DND-41 (cell line): ENCODE data around the gene FUT6.
"Not testable (repeated sequence)": the region's sequence is repeated elsewhere in the genome, so short reads cannot be mapped to it uniquely, and the experiment has no call there.

Experiments used
- ATAC-seq: fragments of 200-7000 bp; cut with Tn5 transposase; 3 replicates; pipeline ENCODE4 v1.9.1; 2021; ENCODE audit warnings: low read depth; ENCODE audit not compliant: insufficient read depth
- DNase-seq: peaks from one replicate; pipeline ENCODE4 v3.0.0-alpha.2; 2020
- H2AFZ ChIP-seq: 2 replicates; pipeline ENCODE4 v1.6.0; 2012; ENCODE audit warnings: low read depth, low read length
- H3K27ac ChIP-seq: 2 replicates; pipeline ENCODE4 v1.5.1; 2012; ENCODE audit warnings: low read length, inconsistent platforms
- H3K27me3 ChIP-seq: fragments of 200-600 bp; sonication (generic); 2 replicates; pipeline ENCODE4 v1.6.0; 2012; ENCODE audit warnings: low read length, mild to moderate bottlenecking, inconsistent platforms; ENCODE audit not compliant: insufficient read depth, poor library complexity
- H3K36me3 ChIP-seq: 2 replicates; pipeline ENCODE4 v1.5.1; 2012; ENCODE audit warnings: low read length, inconsistent platforms; ENCODE audit not compliant: insufficient read depth
- H3K4me1 ChIP-seq: 2 replicates; pipeline ENCODE4 v1.5.1; 2012; ENCODE audit warnings: mild to moderate bottlenecking, low read length; ENCODE audit not compliant: insufficient read depth
- H3K4me2 ChIP-seq: 2 replicates; pipeline ENCODE4 v1.6.0; 2012; ENCODE audit warnings: mild to moderate bottlenecking, moderate library complexity, low read length, inconsistent platforms; ENCODE audit not compliant: insufficient read depth
- H3K4me3 ChIP-seq, 2 experiments: fragments of 200-600 bp in 1 of 2; shearing (Covaris generic) in 1 of 2; 2 replicates each; pipeline ENCODE4 v1.5.1; 2012 to 2016; ENCODE audit warnings: inconsistent platforms in 2 of 2, low read length in 2 of 2, mild to moderate bottlenecking in 2 of 2, low read depth in 1 of 2, moderate library complexity in 1 of 2
- H3K79me2 ChIP-seq: 2 replicates; pipeline ENCODE4 v1.6.0; 2012; ENCODE audit warnings: low read length, inconsistent platforms; ENCODE audit not compliant: insufficient read depth
- H3K9ac ChIP-seq: 2 replicates; pipeline ENCODE4 v1.6.0; 2012; ENCODE audit warnings: low read depth, mild to moderate bottlenecking, inconsistent platforms, low read length, moderate library complexity
- H3K9me3 ChIP-seq: 2 replicates; pipeline ENCODE4 v1.5.1; 2012; ENCODE audit warnings: low read length, moderate library complexity, mild to moderate bottlenecking, inconsistent platforms; ENCODE audit not compliant: insufficient read depth, severe bottlenecking
- H4K20me1 ChIP-seq: 2 replicates; pipeline ENCODE4 v1.6.0; 2012; ENCODE audit warnings: low read length; ENCODE audit not compliant: insufficient read depth
- CTCF ChIP-seq: IDR thresholded peaks from 2 replicates; pipeline ENCODE4 v1.5.1; 2012; ENCODE audit warnings: borderline replicate concordance, low read length, moderate library complexity, mild to moderate bottlenecking; ENCODE audit not compliant: poor library complexity, severe bottlenecking; ENCODE audit errors: extremely low read depth
- EZH2 ChIP-seq: IDR thresholded peaks from 3 replicates; pipeline ENCODE4 v1.6.1; 2012; ENCODE audit warnings: borderline replicate concordance, low read depth, mild to moderate bottlenecking, moderate library complexity, low read length, inconsistent platforms; ENCODE audit not compliant: severe bottlenecking

FUT6 gene

GRCh38 chr19:5851302-5851701 lies 11.8 kb upstream of the FUT6 start, which contains the start of gene FUT3:
Gene FUT3, minus strand, starts transcription at chr19:5851449.
- no peaks in the 10 kb centered on the region for H4K20me1 ChIP-seq
- DNase-seq: no peak
- no peaks in the 10 kb centered on the region for H3K79me2 ChIP-seq
- H3K9ac ChIP-seq: no peak within 1 kb of the TSS
- no peaks in the 10 kb centered on the region for H3K36me3 ChIP-seq
- no peak within 1 kb of the TSS for H3K4me3 ChIP-seq
- no peak within 1 kb of the TSS for H2AFZ ChIP-seq
- H3K4me1 ChIP-seq: no peaks in the 10 kb centered on the region
- H3K9me3 ChIP-seq: no peaks in the 10 kb centered on the region
- TF ChIP-seq EZH2 (no peak), CTCF (no peak)
- no peak within 1 kb of the TSS for H3K4me2 ChIP-seq
- no peak within 1 kb of the TSS for H3K27ac ChIP-seq
- no peaks in the 10 kb centered on the region for H3K27me3 ChIP-seq
- ATAC-seq: no peak

- no peaks in the 10 kb centered on the region for H3K79me2 ChIP-seq
- TF ChIP-seq EZH2 (no peak), CTCF (no peak)
- no peak overlapping the region for H3K27ac ChIP-seq
- no peak overlapping the region for H3K9ac ChIP-seq
- DNase-seq: no peak
- H3K4me2 ChIP-seq: no peak overlapping the region
- H2AFZ ChIP-seq: no peak overlapping the region
- no peaks in the 10 kb centered on the region for H4K20me1 ChIP-seq
- no peak for ATAC-seq
- no peak overlapping the region for H3K4me3 ChIP-seq
- no peaks in the 10 kb centered on the region for H3K4me1 ChIP-seq
- no peaks in the 10 kb centered on the region for H3K36me3 ChIP-seq
- H3K27me3 ChIP-seq: no peaks in the 10 kb centered on the region
- H3K9me3 ChIP-seq: no peaks in the 10 kb centered on the region
Measured at GRCh38 chr19:5850743-5851293, 11.3 kb upstream of the FUT6 start.

DNA sequence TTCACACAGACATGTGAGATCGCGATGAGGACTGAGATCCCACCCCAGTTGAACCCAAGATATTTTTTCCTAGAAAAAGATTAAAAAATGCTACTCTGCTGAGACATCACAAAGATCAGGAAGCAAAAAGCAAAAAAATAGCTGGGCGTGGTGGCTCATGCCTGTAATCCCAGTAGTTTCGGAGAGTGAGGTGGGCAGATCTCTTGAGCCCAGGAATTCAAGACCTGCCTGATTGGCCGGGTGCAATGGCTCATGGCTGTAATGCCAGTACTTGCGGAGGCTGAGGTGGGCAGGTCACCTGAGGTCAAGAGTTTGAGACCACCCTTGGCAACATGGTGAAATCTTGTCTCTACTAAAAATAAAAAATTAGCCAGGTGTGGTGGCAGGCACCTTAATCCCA lies 10.7 kb upstream of the FUT6 start:
- DNase-seq (no peak), ATAC-seq (no peak)
- no peak overlapping the region for H3K27ac ChIP-seq
- H3K27me3 ChIP-seq: no peaks in the 10 kb centered on the region
- no peak overlapping the region for H2AFZ ChIP-seq
- no peaks in the 10 kb centered on the region for H3K79me2 ChIP-seq
- H3K4me3 ChIP-seq: no peak overlapping the region
- TF ChIP-seq CTCF: no peak
- no peak for TF ChIP-seq EZH2
- H3K9ac ChIP-seq: no peak overlapping the region
- no peaks in the 10 kb centered on the region for H3K36me3 ChIP-seq
- H3K4me1 ChIP-seq: no peaks in the 10 kb centered on the region
- H3K4me2 ChIP-seq: no peak overlapping the region
- H4K20me1 ChIP-seq: no peaks in the 10 kb centered on the region
- no peaks in the 10 kb centered on the region for H3K9me3 ChIP-seq

DNA sequence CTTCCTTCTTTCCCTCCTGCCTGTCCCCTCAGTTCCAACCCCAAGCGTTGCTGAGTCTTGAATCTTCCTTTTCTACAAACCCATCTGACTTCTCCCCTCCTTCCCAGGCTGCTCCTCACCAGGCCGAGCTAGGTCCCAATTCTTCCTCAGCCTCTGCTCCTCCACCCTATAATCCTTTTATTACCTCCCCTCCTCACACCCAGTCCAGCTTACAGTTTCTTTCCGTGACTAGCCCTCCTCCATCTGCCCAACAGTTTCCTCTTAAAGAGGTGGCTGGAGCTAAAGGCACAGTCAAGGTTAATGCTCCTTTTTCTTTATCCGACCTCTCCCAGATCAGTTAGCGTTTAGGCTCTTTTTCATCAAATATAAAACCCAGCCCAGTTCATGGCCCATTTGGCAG lies 9.1 kb upstream of the FUT6 start:
- H3K9me3 ChIP-seq, H3K79me2 ChIP-seq, H3K9ac ChIP-seq, H3K4me1 ChIP-seq, H4K20me1 ChIP-seq, H3K4me2 ChIP-seq, H3K4me3 ChIP-seq, DNase-seq, H3K36me3 ChIP-seq, H3K27ac ChIP-seq, ATAC-seq, H3K27me3 ChIP-seq, H2AFZ ChIP-seq: not testable (repeated sequence)

- not testable (repeated sequence) for H3K79me2 ChIP-seq, H3K27ac ChIP-seq, ATAC-seq, H3K4me1 ChIP-seq, H4K20me1 ChIP-seq, H3K9me3 ChIP-seq, H3K4me2 ChIP-seq, H3K36me3 ChIP-seq, H2AFZ ChIP-seq, H3K4me3 ChIP-seq, H3K27me3 ChIP-seq, DNase-seq, H3K9ac ChIP-seq
Measured at GRCh38 chr19:5847846-5848245, 8.3 kb upstream of the FUT6 start.
